Fibroblast of lung (primary cell): ENCODE data around the gene ARMC5. TPM values are rescaled to one million over a fixed set of nuclear protein-coding genes. Genes with fewer than 3 reads are reported as not detected.

ENCODE experiments used
- DNase-seq, 2 donors: peaks; one replicate each; pipeline versions ENCODE4 v3.0.0 to v3.0.0-alpha.2; 2010; ENCODE audit warnings: low read depth in 2 of 2
- H2AFZ ChIP-seq: 2 replicates; pipeline ENCODE4 v1.5.1; 2012; ENCODE audit warnings: low read length, control low read depth, inconsistent platforms
- H3K27ac ChIP-seq: 2 replicates; pipeline ENCODE4 v1.5.1; 2011; ENCODE audit warnings: low read length, control low read depth; ENCODE audit not compliant: insufficient read depth
- H3K27me3 ChIP-seq: 2 replicates; pipeline ENCODE4 v1.5.1; 2011; ENCODE audit warnings: mild to moderate bottlenecking, low read length; ENCODE audit not compliant: control insufficient read depth, insufficient read depth
- H3K36me3 ChIP-seq: 2 replicates; pipeline ENCODE4 v1.5.1; 2011; ENCODE audit warnings: low read length; ENCODE audit not compliant: control insufficient read depth, insufficient read depth
- H3K4me1 ChIP-seq: 2 replicates; pipeline ENCODE4 v1.5.1; 2011; ENCODE audit warnings: low read length; ENCODE audit not compliant: control insufficient read depth, insufficient read depth; ENCODE audit errors: extremely low read depth
- H3K4me2 ChIP-seq: 2 replicates; pipeline ENCODE4 v1.5.1; 2011; ENCODE audit warnings: low read length, control low read depth; ENCODE audit not compliant: insufficient read depth; ENCODE audit errors: extremely low read depth
- H3K4me3 ChIP-seq, 4 experiments: fragments of 200-600 bp in 1 of 4; sonication (generic) in 1 of 4; replicated peaks in 1 of 4; 2 replicates each; pipeline ENCODE4 v1.5.1; 2011 to 2016; ENCODE audit warnings: low read length in 4 of 4, low read depth in 3 of 4, mild to moderate bottlenecking in 3 of 4, control low read depth in 2 of 4, inconsistent platforms in 1 of 4, mixed read lengths in 1 of 4; ENCODE audit not compliant: insufficient read depth in 1 of 4; ENCODE audit errors: control extremely low read depth in 1 of 4
- H3K79me2 ChIP-seq: 2 replicates; pipeline ENCODE4 v1.5.1; 2012; ENCODE audit warnings: mild to moderate bottlenecking, low read length, inconsistent platforms; ENCODE audit not compliant: control insufficient read depth, insufficient read depth
- H3K9ac ChIP-seq: 2 replicates; pipeline ENCODE4 v1.5.1; 2011; ENCODE audit warnings: mild to moderate bottlenecking, low read length, control low read depth; ENCODE audit not compliant: insufficient read depth
- H3K9me3 ChIP-seq: 2 replicates; pipeline ENCODE4 v1.5.1; 2012; ENCODE audit warnings: low read depth, low read length; ENCODE audit not compliant: control insufficient read depth, insufficient read depth
- H4K20me1 ChIP-seq: 2 replicates; pipeline ENCODE4 v1.5.1; 2011; ENCODE audit warnings: low read length; ENCODE audit not compliant: control insufficient read depth, insufficient read depth; ENCODE audit errors: extremely low read depth
- EZH2 ChIP-seq: IDR thresholded peaks from 2 replicates; pipeline ENCODE4 v1.5.1; 2012; ENCODE audit warnings: low read length, control low read depth, mild to moderate bottlenecking; ENCODE audit errors: missing control alignments
- polyA plus RNA-seq, 2 donors: library from polyadenylated mRNA; depleted of rRNA in 1 of 2; stranded (reverse) in 1 of 2; unstranded in 1 of 2; fragments of >200 nt; gene quantifications; 2 replicates each; pipeline ENCODE4 v1.2.1, GENCODE V29; 2011 to 2012; ENCODE audit warnings: missing spikeins in 1 of 2
- total RNA-seq: library from RNA; depleted of rRNA; stranded (reverse); fragments of >200 nt; gene quantifications from 2 replicates; pipeline ENCODE4 v1.2.1, GENCODE V29; 2014
- TF ChIP-seq, protein P1 (sequence below), 2 donors: IDR thresholded peaks in 1 of 2; conservative IDR thresholded peaks in 1 of 2; 1 replicate in 1 of 2; 2 replicates in 1 of 2; pipeline ENCODE4 v1.5.1; 2011 to 2012; ENCODE audit warnings: low read length in 2 of 2, control low read depth in 1 of 2, inconsistent platforms in 1 of 2, low read depth in 1 of 2, mild to moderate bottlenecking in 1 of 2

ARMC5 gene
- total and polyA plus RNA-seq, 2 donors (not counting 1 experiment from before 2014, with no cell fraction given) = 1.7 to 5.6 TPM

DNA sequence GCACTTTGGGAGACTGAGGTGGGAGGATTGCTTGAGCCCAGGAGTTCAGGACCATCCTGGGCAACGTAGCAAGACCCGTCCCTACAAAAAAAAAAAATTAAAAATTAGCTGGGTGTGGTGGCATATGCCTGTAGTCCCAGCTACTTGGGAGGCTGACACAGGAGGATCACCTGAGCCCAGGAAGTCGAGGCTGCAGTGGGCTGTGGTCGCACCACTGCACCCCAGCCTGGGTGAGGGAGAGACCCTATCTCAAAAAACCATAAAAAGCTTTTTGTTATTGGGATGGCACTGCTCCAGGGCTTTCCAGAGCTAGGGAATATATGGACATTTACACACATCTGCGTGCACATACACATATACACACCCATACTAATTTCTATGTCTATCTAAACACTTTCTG lies 8.1 kb upstream of the ARMC5 start:
- DNase-seq = no peak
- H2AFZ ChIP-seq = no peak overlapping the region
- H3K27ac ChIP-seq = no peak overlapping the region

DNA sequence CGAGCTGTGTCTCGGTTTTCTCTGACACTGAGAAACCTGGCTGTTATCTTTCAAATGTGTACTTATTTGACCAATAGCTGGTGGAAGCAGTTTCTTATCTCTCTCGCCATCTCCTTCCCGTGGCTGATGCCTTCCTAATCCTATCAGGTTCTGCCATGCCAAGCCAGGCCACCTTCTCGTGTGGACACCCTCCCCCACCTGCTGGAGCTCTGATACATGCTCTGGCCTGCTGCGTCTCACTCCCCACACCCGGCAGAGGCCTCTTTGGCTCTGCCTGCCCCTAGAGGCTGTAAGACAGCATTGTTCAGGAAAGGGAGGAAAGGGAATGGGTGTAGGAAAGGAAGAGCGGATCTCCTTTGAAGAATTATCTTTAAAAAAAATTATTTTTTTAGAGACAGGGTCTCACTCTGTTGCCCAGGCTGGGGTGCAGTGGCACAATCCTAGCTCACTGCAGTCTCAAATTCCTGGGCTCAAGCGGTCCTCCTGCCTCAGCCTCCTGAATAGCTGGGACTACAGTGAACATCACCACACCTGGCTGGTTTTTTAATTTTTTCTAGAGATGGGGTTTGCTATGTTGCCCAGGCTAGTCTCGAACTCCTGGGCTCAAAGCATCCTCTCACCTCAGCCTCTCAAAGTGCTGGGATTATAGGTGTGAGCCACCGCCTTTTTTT lies 7.5 kb upstream of the ARMC5 start:
- DNase-seq = peak; percentile 72 to 78
- no peak overlapping the region for H2AFZ ChIP-seq

More for the DNA sequence above, 8.1 kb upstream of the ARMC5 start:
- H3K4me2 ChIP-seq = no peak overlapping the region
- H3K9ac ChIP-seq = no peak overlapping the region
- TF ChIP-seq EZH2 = no peak
- TF ChIP-seq, protein P1, sequence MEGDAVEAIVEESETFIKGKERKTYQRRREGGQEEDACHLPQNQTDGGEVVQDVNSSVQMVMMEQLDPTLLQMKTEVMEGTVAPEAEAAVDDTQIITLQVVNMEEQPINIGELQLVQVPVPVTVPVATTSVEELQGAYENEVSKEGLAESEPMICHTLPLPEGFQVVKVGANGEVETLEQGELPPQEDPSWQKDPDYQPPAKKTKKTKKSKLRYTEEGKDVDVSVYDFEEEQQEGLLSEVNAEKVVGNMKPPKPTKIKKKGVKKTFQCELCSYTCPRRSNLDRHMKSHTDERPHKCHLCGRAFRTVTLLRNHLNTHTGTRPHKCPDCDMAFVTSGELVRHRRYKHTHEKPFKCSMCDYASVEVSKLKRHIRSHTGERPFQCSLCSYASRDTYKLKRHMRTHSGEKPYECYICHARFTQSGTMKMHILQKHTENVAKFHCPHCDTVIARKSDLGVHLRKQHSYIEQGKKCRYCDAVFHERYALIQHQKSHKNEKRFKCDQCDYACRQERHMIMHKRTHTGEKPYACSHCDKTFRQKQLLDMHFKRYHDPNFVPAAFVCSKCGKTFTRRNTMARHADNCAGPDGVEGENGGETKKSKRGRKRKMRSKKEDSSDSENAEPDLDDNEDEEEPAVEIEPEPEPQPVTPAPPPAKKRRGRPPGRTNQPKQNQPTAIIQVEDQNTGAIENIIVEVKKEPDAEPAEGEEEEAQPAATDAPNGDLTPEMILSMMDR (conservative IDR thresholded peaks at IDR 0.05 in 1 of 2, IDR thresholded peaks at IDR 0.05 in 1 of 2; ENCODE audit: low read depth in 1 of 2, low read length in 2 of 2) = no peak
- H3K4me1 ChIP-seq = peaks cover 20% of the 10 kb centered on the region
- no peaks in the 10 kb centered on the region for H3K36me3 ChIP-seq
- H4K20me1 ChIP-seq = no peaks in the 10 kb centered on the region
- H3K79me2 ChIP-seq = peaks cover 16% of the 10 kb centered on the region
- no peaks in the 10 kb centered on the region for H3K9me3 ChIP-seq
- no peak overlapping the region for H3K4me3 ChIP-seq
- no peaks in the 10 kb centered on the region for H3K27me3 ChIP-seq

GRCh38 chr16:31452631-31453106 lies 6.6 kb upstream of the ARMC5 start:
- Histone ChIP-seq H3K4me2 (peak overlapping the region; percentile 58), H4K20me1 (no peaks in the 10 kb centered on the region), H3K9ac (no peak overlapping the region), H3K4me1 (peaks cover 21% of the 10 kb centered on the region), H3K79me2 (peaks cover 29% of the 10 kb centered on the region), H3K4me3 (no peak overlapping the region), H3K27ac (peak overlapping the region; percentile 91), H3K9me3 (no peaks in the 10 kb centered on the region), H2AFZ (no peak overlapping the region), H3K27me3 (no peaks in the 10 kb centered on the region), H3K36me3 (peaks cover 1% of the 10 kb centered on the region)
- DNase-seq = peak; percentile 93
- no peak for TF ChIP-seq EZH2
- TF ChIP-seq, protein P1 (conservative IDR thresholded peaks at IDR 0.05 in 1 of 2, IDR thresholded peaks at IDR 0.05 in 1 of 2; ENCODE audit: low read depth in 1 of 2, low read length in 2 of 2) = no peak

More for the DNA sequence above, 7.5 kb upstream of the ARMC5 start:
- H3K36me3 ChIP-seq = no peaks in the 10 kb centered on the region
- no peak for TF ChIP-seq EZH2
- TF ChIP-seq, protein P1 (conservative IDR thresholded peaks at IDR 0.05 in 1 of 2, IDR thresholded peaks at IDR 0.05 in 1 of 2; ENCODE audit: low read depth in 1 of 2, low read length in 2 of 2) = peak; percentile 62 to 79
- H4K20me1 ChIP-seq = no peaks in the 10 kb centered on the region
- H3K79me2 ChIP-seq = peaks cover 21% of the 10 kb centered on the region
- H3K9ac ChIP-seq = no peak overlapping the region
- peak overlapping the region; percentile 42 for H3K4me2 ChIP-seq
- no peaks in the 10 kb centered on the region for H3K9me3 ChIP-seq
- peaks cover 20% of the 10 kb centered on the region for H3K4me1 ChIP-seq
- no peaks in the 10 kb centered on the region for H3K27me3 ChIP-seq
- peak overlapping the region; percentile 91 for H3K27ac ChIP-seq
- no peak overlapping the region for H3K4me3 ChIP-seq
